Psoas muscle (tissue), 8 donors: Measurements from ENCODE around the gene ALG13. TPM values are rescaled to one million over a fixed set of nuclear protein-coding genes. Genes with fewer than 3 reads are reported as not detected.

Source experiments
- ATAC-seq, 4 donors: fragments of 200-7000 bp; cut with Tn5 transposase; one replicate each; pipeline ENCODE4 v1.9.1; 2020; ENCODE audit warnings: moderate library complexity in 3 of 4, mild to moderate bottlenecking in 2 of 4
- DNase-seq, 2 donors: peaks; one replicate each; pipeline ENCODE4 v3.0.0-alpha.2; 2020
- H3K27ac ChIP-seq: fragments of 200-600 bp; one replicate; pipeline ENCODE4 v1.8.0; 2022
- H3K27me3 ChIP-seq, 3 donors: fragments of 200-600 bp in 1 of 3; one replicate each; pipeline versions ENCODE4 v1.6.1 to v1.8.0; 2013 to 2022; ENCODE audit warnings: low read length in 2 of 3, mild to moderate bottlenecking in 2 of 3, moderate library complexity in 1 of 3; ENCODE audit not compliant: insufficient read depth in 3 of 3
- H3K36me3 ChIP-seq, 2 donors: fragments of 200-600 bp in 1 of 2; one replicate each; pipeline versions ENCODE4 v1.6.1 to v1.8.0; 2013 to 2022; ENCODE audit warnings: low read depth in 1 of 2, mild to moderate bottlenecking in 1 of 2, moderate library complexity in 1 of 2; ENCODE audit not compliant: insufficient read depth in 1 of 2
- H3K4me1 ChIP-seq: fragments of 200-600 bp; one replicate; pipeline ENCODE4 v1.8.0; 2022
- H3K4me3 ChIP-seq: fragments of 200-600 bp; one replicate; pipeline ENCODE4 v1.8.0; 2022; ENCODE audit warnings: mild to moderate bottlenecking
- H3K9me3 ChIP-seq: fragments of 200-600 bp; one replicate; pipeline ENCODE4 v1.8.0; 2022
- CTCF ChIP-seq: fragments of 200-600 bp; IDR thresholded peaks from one replicate; pipeline ENCODE4 v1.8.0; 2022; ENCODE audit warnings: antibody characterized with exemption
- WGBS, 3 donors: extraction: QIAGEN DNeasy Blood & Tissue Kit; methylation state at CpG; one replicate each; pipeline versions ENCODE4 v1.1.6 to v1.1.7; 2013; 5-methylcytosine and 5-hydroxymethylcytosine counted together
- intact Hi-C, 2 donors: fragments of 100-400 bp; cut with DNase I; formaldehyde crosslinking; loops; one replicate each; pipeline versions ENCODE4 v1.11.0 to v1.14.2; 2022
- polyA plus RNA-seq, 3 donors: library from polyadenylated mRNA; stranded (reverse); fragments of 200-250 nt; gene quantifications; one replicate each; pipeline ENCODE4 v1.2.3, GENCODE V29; 2013
- total RNA-seq, 4 donors: library from RNA; stranded (reverse); fragmentation: NEBNext Ultra II Directional in 2 of 4; extraction: Animal tissue kit (Norgen Biotek cat#: 25700) in 2 of 4; gene quantifications; one replicate each; pipeline versions ENCODE4 v1.2.1 to v1.2.4, GENCODE V29; 2021 to 2023
- donor health status: healthy with polysubstance abuse.
- donor health status: DM: no; HTN: no; CAD: no; lungs with moderate emphysema.
- donor health status: Bipolar disorder and iron deficiency.
- donor health status: healthy.
- donor health status: DM: yes; HTN: yes; CAD: no.
- donor health status: DM: no; HTN: no; CAD: no.
- donor health status: DM: no; HTN: no; CAD: no.
- donor health status: DM: yes; HTN: yes; CAD: no.

Gene ALG13
- total and polyA plus RNA-seq, 7 donors = 11.2 to 20.0 (median 16.8) TPM

- TF ChIP-seq CTCF = no peak
- Histone ChIP-seq H3K9me3 (no peaks in the 10 kb centered on the region), H3K4me1 (no peaks in the 10 kb centered on the region), H3K27me3 (no peaks in the 10 kb centered on the region), H3K36me3 (peaks cover 0 to 65% of the 10 kb centered on the region in 2 donors), H3K4me3 (no peak overlapping the region), H3K27ac (no peak overlapping the region)
- ATAC-seq = no peak
- no peak for DNase-seq
- WGBS, 3 donors = 83 to 93% (median 83%) methylated on average over 3 of the region's 3 CpGs
- intact Hi-C loops = no loop called here
Observed at GRCh38 chrX:111736571-111736970, 55.6 kb downstream of the ALG13 start.

GRCh38 chrX:111742018-111742417 is 61.0 kb downstream of the ALG13 start:
- H3K27me3 ChIP-seq = no peaks in the 10 kb centered on the region
- H3K27ac ChIP-seq = no peak overlapping the region
- intact Hi-C loops = no loop called here
- TF ChIP-seq CTCF = no peak
- DNase-seq (no peak), ATAC-seq (no peak)
- no peaks in the 10 kb centered on the region for H3K4me1 ChIP-seq
- peaks cover 0 to 74% of the 10 kb centered on the region in 2 donors for H3K36me3 ChIP-seq
- no peaks in the 10 kb centered on the region for H3K9me3 ChIP-seq
- WGBS, 3 donors = 53 to 92% (median 88%) methylated on average over 2 of the region's 2 CpGs
- H3K4me3 ChIP-seq = no peak overlapping the region

DNA sequence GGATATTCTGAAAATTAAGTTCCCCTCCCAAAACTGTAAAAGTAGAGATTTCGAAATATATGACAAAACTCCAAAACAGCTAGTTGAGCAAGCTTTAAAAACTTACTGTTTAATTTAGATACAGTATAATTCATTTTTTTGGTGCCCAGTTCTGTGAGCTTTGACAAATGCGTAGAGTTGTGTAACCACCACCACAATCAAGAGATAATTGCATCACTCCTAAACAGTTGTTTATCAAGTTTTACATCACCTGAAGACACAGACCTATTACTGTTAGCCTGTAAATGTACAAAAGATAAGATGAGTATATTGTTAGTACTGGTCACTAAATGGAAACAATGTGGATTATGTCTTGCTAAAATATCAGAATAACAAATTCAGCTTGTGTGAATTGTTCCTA is 62.3 kb downstream of the ALG13 start:
- ATAC-seq (no peak), DNase-seq (no peak)
- no peak for TF ChIP-seq CTCF
- Histone ChIP-seq H3K27me3 (no peaks in the 10 kb centered on the region), H3K9me3 (no peaks in the 10 kb centered on the region), H3K4me1 (no peaks in the 10 kb centered on the region), H3K4me3 (no peak overlapping the region), H3K36me3 (peaks cover 0 to 62% of the 10 kb centered on the region in 2 donors), H3K27ac (no peak overlapping the region)
- intact Hi-C loops = no loop called here
- 80 to 96% (median 93%) methylated on average over 2 of the region's 2 CpGs for WGBS, 3 donors

- Histone ChIP-seq H3K9me3 (peaks cover 3% of the 10 kb centered on the region), H3K27me3 (no peaks in the 10 kb centered on the region), H3K36me3 (peaks cover 0 to 51% of the 10 kb centered on the region in 2 donors), H3K27ac (no peak overlapping the region), H3K4me1 (no peaks in the 10 kb centered on the region), H3K4me3 (no peak overlapping the region)
- ATAC-seq (no peak), DNase-seq (no peak)
- no peak for TF ChIP-seq CTCF
- WGBS, 3 donors = 86 to 100% (median 100%) methylated on average over 2 of the region's 2 CpGs
- intact Hi-C loops = no loop called here
Observed at GRCh38 chrX:111756486-111756885, 75.5 kb downstream of the ALG13 start.

- peaks cover 3% of the 10 kb centered on the region for H3K9me3 ChIP-seq
- no peaks in the 10 kb centered on the region for H3K4me1 ChIP-seq
- DNase-seq (no peak), ATAC-seq (no peak)
- no peak overlapping the region for H3K27ac ChIP-seq
- WGBS, 3 donors = 90 to 97% (median 92%) methylated on average over 2 of the region's 2 CpGs
- H3K27me3 ChIP-seq = no peaks in the 10 kb centered on the region
- no peak overlapping the region for H3K4me3 ChIP-seq
- H3K36me3 ChIP-seq = peaks cover 0 to 27% of the 10 kb centered on the region in 2 donors
- intact Hi-C loops = no loop called here
- TF ChIP-seq CTCF = no peak
Observed at GRCh38 chrX:111759686-111760085, 78.7 kb downstream of the ALG13 start.
